GM21423 (cell line): ENCODE results near the gene DOLPP1.
A peak's percentile ranks its signal among the peaks of the same experiment; 100 is the strongest.

Experiments
- ATAC-seq: cut with Tn5 transposase; IDR thresholded peaks from one replicate; pipeline ENCODE4 v1.9.1; 2021; ENCODE audit warnings: mild to moderate bottlenecking, moderate library complexity; ENCODE audit not compliant: unreplicated experiment

The DOLPP1 gene

DNA sequence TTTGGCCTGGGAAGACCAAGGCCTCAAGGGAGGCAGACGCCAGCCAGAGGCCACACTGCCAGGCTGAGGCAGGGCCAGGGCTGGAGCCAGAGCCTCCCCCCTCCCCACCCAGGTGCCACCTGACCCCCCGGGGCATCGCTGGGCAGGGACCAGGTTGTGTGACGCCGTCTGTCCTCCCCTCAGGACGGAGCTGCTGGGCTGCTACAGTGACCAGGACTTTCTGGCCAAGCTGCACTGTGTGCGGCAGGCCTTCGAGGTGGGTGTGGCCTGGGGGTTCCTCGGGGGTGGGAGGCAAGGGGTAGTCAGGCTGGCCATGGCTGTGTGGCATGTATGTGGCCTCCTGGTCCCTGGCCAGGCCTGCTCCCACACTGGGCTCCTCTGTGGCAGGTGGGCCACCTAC, 17.9 kb upstream of the DOLPP1 start:
- no peak for ATAC-seq

- ATAC-seq, result no peak
These were observed 16.4 kb upstream of the DOLPP1 start for GRCh38 chr9:129064499-129064908.

GRCh38 chr9:129068110-129068509, 12.8 kb upstream of the DOLPP1 start:
- no peak for ATAC-seq

GRCh38 chr9:129068990-129069861, 11.7 kb upstream of the DOLPP1 start:
- peak; percentile 82 for ATAC-seq

DNA sequence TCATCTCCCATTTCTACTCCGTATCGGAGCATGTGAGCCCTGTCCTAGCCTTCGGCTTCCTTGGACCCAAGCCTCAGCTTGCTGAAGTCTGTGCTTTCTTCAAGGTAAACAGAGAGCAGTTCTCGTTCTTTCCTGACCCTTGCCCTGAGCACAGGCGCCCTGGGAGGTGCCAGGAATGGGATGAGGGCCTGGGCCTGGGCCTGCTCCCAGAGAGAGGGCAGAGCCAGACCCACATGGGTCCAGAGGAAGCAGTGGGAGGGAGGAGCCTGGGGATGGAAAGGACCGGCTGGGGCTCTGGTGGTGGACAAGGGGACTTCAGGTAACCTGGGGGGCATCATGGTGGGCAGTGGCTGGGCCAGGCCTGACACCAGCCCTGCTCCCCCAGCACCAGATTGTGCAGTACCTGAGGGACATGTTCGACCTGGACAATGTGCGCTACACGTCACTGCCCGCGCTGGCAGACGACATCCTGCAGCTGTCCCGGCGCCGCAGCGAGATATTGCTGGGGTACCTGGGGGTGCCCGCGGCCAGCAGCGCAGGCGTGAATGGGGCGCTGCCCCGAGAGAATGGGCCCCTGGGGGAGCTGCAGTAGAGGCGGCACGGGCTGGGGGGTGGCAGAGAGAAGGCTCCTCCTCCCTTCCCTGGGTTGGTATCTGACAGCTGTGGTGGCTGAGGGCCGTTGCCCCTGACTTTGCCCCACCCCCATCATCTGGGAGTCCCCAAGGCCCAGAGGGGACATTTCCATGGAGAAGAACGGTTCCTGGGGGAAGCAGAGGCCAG, 10.9 kb upstream of the DOLPP1 start:
- ATAC-seq, result no peak

- no peak for ATAC-seq
These were observed 10.0 kb upstream of the DOLPP1 start for GRCh38 chr9:129070696-129071525.

DNA sequence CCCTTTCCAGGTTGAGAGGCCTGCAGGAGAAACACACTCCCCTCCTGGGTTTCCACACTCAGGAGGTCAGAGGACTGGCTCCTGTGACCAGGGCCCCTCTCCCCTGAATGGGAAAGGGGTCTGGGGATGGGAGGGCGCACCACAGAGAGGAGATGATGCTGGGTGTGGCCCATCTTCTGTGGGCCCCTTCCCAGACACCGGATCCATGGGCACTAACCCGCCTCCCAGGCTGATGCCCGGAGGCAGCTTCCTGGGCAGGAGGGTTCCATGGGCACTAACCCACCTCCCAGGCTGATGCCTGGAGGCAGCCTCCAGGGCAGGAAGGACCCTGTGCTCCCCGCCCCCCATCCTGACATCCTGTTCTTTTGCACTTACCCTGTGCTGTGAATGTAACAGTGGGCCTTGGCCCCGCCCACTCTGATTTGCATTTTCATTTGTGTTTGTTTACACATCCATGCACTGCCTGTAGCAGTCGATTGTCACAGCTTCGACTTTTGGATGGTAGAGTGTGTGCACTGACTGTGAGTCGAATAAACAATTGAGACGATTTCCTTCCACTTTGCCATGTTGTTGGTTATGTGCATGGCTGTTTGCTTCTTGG, 9.3 kb upstream of the DOLPP1 start:
- no peak for ATAC-seq

DNA sequence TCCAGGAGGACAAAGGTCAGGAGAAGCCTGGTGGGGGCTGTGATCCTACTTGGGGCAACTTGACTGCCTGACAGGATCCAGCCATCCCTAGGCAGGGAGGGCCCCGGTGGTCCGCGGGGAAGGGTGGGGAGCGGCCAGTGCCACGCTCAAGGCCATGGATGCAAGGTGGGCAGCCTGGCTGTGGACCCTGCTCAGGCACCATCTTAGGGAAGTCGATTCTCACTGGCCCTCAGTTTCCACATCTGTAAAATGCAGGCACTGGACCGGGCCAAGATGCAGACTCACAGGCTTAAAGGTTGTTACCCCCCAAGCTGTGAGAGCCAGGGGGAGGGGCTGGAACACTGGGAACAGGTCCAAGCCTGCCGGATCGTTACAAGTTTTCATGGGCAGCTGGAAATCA, 8.7 kb upstream of the DOLPP1 start:
- no peak for ATAC-seq

DNA sequence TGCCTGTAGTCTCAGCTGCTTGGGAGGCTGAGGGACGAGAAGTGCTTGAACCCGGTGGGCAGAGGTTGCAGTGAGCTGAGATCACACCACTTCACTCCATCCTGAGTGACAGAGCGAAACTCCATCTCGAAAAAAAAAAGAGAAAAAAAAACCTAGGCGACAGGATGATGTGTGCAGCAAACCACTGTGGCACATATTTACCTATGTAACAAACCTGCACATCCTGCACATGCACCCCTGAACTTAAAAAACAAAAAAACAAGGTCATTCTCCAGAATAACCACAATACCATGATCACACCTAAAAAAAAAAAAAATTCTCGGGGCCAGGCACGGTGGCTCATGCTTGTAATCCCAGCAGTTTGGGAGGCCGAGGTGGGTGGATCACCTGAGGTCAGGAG, 7.5 kb upstream of the DOLPP1 start:
- no peak for ATAC-seq

GRCh38 chr9:129074106-129074505, 6.8 kb upstream of the DOLPP1 start:
- ATAC-seq, result no peak

GRCh38 chr9:129075996-129076639, 4.8 kb upstream of the DOLPP1 start:
- ATAC-seq, result no peak

DNA sequence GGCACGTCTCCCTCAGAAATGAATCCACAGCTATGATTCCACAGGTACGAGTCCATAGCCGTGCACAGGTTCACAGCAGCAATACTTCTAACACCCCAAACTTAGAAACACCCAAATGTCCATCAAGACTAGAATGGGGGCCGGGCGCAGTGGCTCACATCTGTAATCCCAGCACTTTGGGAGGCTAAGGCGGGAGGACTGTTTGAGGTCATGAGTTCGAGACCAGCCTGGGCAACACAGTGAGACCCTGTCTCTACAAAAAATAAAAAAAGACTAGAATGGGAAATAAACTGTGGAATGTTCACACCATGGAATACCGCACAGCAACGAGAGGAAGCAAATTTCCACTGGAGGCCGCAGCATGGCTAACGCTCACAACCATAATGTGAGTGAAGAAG, 4.3 kb upstream of the DOLPP1 start:
- ATAC-seq, result no peak

DNA sequence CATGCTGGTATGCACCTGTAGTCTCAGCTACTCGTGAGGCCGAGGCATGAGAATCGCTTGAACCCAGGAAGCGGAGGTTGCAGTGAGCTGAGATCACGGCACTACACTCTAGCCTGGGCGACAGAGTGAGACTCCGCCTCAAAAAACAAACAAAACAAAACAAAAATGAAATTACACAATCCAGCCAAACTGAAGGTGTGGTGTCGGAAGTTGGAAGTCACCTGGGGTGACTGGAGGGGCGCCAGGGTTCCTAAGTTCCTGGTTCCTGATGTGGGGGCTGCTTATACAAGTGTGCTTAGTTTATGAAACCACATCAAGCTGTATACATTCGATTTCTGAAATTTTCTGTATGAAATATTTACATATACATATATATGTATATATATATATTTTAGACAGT, 3.7 kb upstream of the DOLPP1 start:
- ATAC-seq, result no peak

GRCh38 chr9:129078691-129079503, 2.0 kb upstream of the DOLPP1 start:
- no peak for ATAC-seq

GRCh38 chr9:129079829-129080228, 1.1 kb upstream of the DOLPP1 start:
- ATAC-seq, result no peak

GRCh38 chr9:129080298-129080600, 662 bp upstream of the DOLPP1 start:
- ATAC-seq, result no peak

DNA sequence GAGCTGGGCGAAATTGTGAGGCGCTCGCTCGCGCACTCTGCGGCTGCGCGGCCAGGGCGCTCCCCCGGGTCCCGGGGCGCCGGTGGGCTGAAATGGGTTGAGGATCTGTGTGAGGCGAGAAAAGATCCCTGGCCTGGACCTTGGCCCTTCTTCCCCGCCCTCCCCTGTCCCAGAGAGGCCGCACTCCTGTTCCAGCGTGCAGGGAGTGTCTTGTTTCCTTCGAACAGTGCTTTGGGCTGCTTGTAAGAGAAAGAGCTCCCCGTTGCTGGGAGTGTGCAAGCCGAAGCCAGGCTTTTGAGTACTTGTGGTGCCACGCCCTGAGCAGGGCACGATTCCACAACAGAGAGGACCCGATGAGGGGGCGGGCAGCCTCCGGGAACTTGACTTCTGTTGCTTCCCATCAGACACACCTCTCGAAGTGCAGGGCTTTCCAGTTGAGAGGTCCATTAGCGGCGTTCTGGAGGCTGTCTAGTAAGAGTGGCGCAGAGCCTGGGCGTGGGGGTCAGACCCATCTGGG, 535 bp downstream of the DOLPP1 start:
- ATAC-seq, result no peak

DNA sequence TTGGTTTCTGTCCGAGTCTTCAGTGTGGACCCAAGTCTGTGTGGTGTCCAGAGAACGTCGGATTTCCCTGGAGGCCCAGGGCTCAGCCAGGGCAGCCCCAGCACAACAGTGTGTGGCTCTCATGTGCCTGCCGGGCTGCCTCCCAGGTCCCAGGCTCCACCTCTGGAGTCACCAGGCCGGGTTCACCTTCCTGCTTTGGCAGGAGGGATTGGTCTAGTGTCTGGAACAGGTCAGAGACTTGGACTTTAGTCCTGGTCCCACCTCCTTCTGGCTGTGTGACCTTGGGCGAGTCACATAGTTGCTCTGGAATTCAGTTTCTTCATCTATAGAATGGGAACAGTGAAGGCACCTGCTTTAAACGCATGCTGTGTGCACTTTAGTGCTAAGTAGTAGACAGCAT, 3.2 kb downstream of the DOLPP1 start:
- no peak for ATAC-seq

- ATAC-seq, result no peak
These were observed 8.3 kb downstream of the DOLPP1 start for GRCh38 chr9:129089246-129089645.
